Neutrophil (primary cell): ENCODE data around the gene VAC14.

ENCODE experiments used
- H3K27ac ChIP-seq: fragments of 200-600 bp; sonication (generic); 2 replicates; pipeline ENCODE4 v1.5.1; 2016; ENCODE audit warnings: mild to moderate bottlenecking, moderate library complexity
- H3K27me3 ChIP-seq: fragments of 200-600 bp; sonication (generic); 2 replicates; pipeline ENCODE4 v1.6.0; 2016; ENCODE audit warnings: mild to moderate bottlenecking
- H3K36me3 ChIP-seq: fragments of 200-600 bp; sonication (generic); 2 replicates; pipeline ENCODE4 v1.5.1; 2017
- H3K4me1 ChIP-seq, 2 experiments: fragments of 200-600 bp in 1 of 2; sonication (generic) in 1 of 2; 1 replicate in 1 of 2; 2 replicates in 1 of 2; pipeline versions ENCODE4 v1.5.1 to v1.6.1; 2013 to 2016; ENCODE audit warnings: low read depth in 1 of 2, low read length in 1 of 2, mild to moderate bottlenecking in 1 of 2, moderate library complexity in 1 of 2; ENCODE audit not compliant: control insufficient read depth in 1 of 2, insufficient read depth in 1 of 2
- H3K4me3 ChIP-seq, 2 experiments: fragments of 200-600 bp in 1 of 2; sonication (generic) in 1 of 2; 1 replicate in 1 of 2; 2 replicates in 1 of 2; pipeline ENCODE4 v1.5.1; 2013 to 2016; ENCODE audit warnings: low read depth in 1 of 2, low read length in 1 of 2, mild to moderate bottlenecking in 1 of 2, moderate library complexity in 1 of 2
- H3K9me3 ChIP-seq: fragments of 200-600 bp; sonication (generic); 2 replicates; pipeline ENCODE4 v1.5.1; 2016
- TF ChIP-seq, protein P1 (sequence below): fragments of 200-600 bp; sonication (generic); IDR thresholded peaks from 2 replicates; pipeline ENCODE4 v1.5.1; 2016; ENCODE audit warnings: antibody characterized with exemption

VAC14 gene

DNA sequence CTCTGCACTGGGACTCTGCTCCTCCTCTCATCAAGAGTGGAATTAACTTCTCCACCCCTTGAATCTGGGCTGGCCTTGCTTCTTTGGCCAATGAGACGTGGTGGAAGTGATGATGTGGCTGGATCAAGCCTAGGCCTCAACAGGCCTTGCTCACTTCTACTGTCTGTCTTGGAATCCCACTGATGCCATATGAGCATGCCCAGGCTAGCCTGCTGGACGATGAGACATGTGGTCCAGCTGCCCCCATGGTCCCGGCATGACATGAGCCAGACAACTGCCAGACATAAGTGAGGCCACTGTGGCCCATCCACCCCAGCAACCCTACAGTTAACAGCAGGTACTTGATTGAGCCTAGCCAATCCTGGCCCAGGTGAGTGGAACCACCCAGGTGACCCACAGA, 18.7 kb downstream of the VAC14 start:
- TF ChIP-seq, protein P1, sequence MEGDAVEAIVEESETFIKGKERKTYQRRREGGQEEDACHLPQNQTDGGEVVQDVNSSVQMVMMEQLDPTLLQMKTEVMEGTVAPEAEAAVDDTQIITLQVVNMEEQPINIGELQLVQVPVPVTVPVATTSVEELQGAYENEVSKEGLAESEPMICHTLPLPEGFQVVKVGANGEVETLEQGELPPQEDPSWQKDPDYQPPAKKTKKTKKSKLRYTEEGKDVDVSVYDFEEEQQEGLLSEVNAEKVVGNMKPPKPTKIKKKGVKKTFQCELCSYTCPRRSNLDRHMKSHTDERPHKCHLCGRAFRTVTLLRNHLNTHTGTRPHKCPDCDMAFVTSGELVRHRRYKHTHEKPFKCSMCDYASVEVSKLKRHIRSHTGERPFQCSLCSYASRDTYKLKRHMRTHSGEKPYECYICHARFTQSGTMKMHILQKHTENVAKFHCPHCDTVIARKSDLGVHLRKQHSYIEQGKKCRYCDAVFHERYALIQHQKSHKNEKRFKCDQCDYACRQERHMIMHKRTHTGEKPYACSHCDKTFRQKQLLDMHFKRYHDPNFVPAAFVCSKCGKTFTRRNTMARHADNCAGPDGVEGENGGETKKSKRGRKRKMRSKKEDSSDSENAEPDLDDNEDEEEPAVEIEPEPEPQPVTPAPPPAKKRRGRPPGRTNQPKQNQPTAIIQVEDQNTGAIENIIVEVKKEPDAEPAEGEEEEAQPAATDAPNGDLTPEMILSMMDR, result no peak
- peaks cover 88% of the 10 kb centered on the region for H3K36me3 ChIP-seq
- peaks cover 6% of the 10 kb centered on the region for H3K9me3 ChIP-seq

DNA sequence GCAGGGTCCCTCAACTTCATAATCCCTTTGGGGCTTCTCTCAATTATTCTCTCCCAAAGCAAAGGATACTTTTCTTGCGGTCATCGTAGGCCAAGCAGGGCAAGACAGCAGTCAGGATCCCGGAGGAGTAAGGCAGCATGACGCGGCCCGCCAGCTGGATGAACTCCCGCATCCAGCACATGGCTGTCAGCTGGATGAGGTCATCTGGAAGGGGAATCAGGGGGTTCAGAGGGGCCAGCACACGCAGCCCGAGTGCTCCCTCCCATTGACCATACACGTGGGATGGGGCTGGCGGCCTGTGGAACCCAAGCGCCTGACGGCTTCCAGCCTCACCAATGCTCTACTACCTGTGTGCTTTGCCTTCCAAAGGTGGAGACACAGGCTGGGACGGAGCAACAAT, 19.2 kb downstream of the VAC14 start:
- TF ChIP-seq, protein P1, result no peak
- Histone ChIP-seq H3K36me3 (peaks cover 93% of the 10 kb centered on the region), H3K27ac (no peak overlapping the region), H3K4me3 (no peak overlapping the region), H3K27me3 (no peaks in the 10 kb centered on the region), H3K4me1 (no peaks in the 10 kb centered on the region), H3K9me3 (peaks cover 6% of the 10 kb centered on the region)

More for the DNA sequence above, 18.7 kb downstream of the VAC14 start:
- Histone ChIP-seq H3K27me3 (no peaks in the 10 kb centered on the region), H3K4me1 (no peaks in the 10 kb centered on the region), H3K4me3 (no peak overlapping the region), H3K27ac (no peak overlapping the region)

DNA sequence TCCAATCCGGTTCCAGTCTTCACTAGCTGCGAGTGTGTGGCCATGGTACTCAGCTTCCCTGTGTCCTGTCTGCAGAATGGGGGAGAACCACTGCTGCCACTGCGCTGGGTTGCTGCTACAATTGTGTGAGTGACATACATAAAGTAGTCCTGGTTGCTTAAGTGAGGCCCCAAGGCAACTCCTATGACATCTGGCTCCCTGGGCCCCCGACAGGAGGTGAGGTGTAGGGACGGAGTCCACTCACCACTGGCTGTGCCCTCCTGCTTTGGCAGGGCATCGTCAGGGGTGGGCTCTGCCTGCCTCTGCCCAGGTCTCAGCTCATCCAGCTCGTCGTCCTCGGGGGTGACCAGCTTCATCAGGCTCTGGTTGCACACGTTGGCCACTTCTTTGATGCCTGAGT, 20.4 kb downstream of the VAC14 start:
- Histone ChIP-seq H3K4me3 (no peak overlapping the region), H3K27ac (no peak overlapping the region), H3K36me3 (peaks cover 81% of the 10 kb centered on the region), H3K27me3 (no peaks in the 10 kb centered on the region), H3K4me1 (no peaks in the 10 kb centered on the region), H3K9me3 (peaks cover 6% of the 10 kb centered on the region)
- TF ChIP-seq, protein P1, result no peak

DNA sequence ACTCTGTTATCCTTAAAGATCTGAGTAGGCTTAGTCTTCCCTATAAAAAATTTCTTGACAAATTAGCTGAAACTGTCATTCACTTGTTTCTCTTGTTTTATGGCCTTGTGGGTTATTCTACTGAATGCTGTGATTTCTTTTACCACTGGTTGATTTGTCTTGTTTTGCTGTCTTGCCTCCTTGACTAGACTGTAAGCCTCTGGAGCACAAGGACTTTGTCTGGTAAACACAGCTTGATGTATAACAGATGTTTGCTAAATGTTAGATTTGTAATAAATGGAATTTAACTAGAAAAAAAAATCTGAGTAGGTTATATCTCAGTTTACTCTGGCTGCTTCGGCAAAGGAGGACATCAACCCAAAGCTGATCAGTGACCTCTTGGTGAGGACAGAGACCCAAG, 21.6 kb downstream of the VAC14 start:
- no peaks in the 10 kb centered on the region for H3K27me3 ChIP-seq
- no peaks in the 10 kb centered on the region for H3K4me1 ChIP-seq
- H3K4me3 ChIP-seq, result no peak overlapping the region
- peaks cover 70% of the 10 kb centered on the region for H3K36me3 ChIP-seq
- H3K9me3 ChIP-seq, result peaks cover 6% of the 10 kb centered on the region
- TF ChIP-seq, protein P1, result no peak
- no peak overlapping the region for H3K27ac ChIP-seq

DNA sequence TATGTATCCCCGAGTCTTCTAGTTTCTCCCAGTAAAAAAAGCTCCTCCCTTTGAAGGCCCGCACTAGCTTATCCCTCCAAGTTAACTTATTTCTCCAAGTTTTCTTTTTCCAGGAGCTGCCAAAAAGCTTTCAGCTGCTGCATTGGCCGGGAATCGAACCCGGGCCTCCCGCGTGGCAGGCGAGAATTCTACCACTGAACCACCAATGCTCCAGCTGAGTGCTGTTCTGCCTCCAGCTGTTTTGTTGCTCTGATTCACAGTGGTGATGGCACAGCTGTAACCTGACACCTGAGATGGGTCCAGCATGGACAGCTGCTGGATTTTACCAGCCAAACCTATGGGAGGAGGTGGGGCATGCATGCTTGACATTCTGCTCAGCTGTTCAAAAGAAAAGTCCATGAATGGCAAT, 22.1 kb downstream of the VAC14 start:
- H3K4me3 ChIP-seq, result no peak overlapping the region
- TF ChIP-seq, protein P1, result no peak
- peaks cover 6% of the 10 kb centered on the region for H3K9me3 ChIP-seq
- no peaks in the 10 kb centered on the region for H3K4me1 ChIP-seq
- no peaks in the 10 kb centered on the region for H3K27me3 ChIP-seq
- peaks cover 70% of the 10 kb centered on the region for H3K36me3 ChIP-seq
- no peak overlapping the region for H3K27ac ChIP-seq

DNA sequence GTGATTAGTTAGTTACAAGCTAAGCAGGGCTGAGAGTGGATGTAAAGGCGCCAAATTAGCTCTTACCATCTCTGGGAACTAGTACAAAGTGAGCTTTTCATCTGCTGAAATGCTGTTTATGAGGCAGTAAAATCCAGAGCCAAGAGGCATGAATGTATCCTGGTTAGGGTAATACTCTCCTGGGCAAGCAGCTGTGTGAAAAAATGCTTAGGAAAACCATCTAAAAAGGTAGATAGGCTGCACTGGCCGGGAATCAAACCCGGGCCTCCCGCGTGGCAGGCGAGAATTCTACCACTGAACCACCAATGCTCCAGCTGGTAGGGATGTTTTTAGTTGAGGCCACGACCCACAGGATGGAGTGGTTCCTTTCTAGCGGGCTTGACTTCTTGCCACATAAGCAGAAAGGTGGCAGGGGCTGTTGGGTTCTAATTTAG, 23.0 kb downstream of the VAC14 start:
- Histone ChIP-seq H3K4me3 (no peak overlapping the region), H3K27me3 (no peaks in the 10 kb centered on the region), H3K27ac (no peak overlapping the region), H3K9me3 (peaks cover 6% of the 10 kb centered on the region), H3K36me3 (peaks cover 66% of the 10 kb centered on the region), H3K4me1 (no peaks in the 10 kb centered on the region)
- TF ChIP-seq, protein P1, result no peak
